PC-9 (cell line): ENCODE results near the gene USP3. TPM values are rescaled to one million over a fixed set of nuclear protein-coding genes. Genes with fewer than 3 reads are reported as not detected.

Experiments used
- BruUV-seq: library from RNA; stranded (reverse); fragments of 400-500 nt; replicated peaks from 2 replicates; lab custom pipeline; 2021; lab: Mats Ljungman, UMichigan
- CTCF ChIA-PET: fragments of 300-600 bp; sonication (Branson Sonifier 250); formaldehyde crosslinking; loops from one replicate; lab custom pipeline; 2022; ENCODE audit warnings: antibody characterized with exemption; lab: Charles Lee
- POLR2A ChIA-PET: fragments of 300-600 bp; sonication (Branson Sonifier 250); formaldehyde crosslinking; loops from one replicate; lab custom pipeline; 2022; ENCODE audit warnings: antibody characterized with exemption; ENCODE audit not compliant: unreplicated experiment; lab: Charles Lee
- DNase-seq, 2 experiments: peaks; one replicate each; pipeline versions ENCODE4 v3.0.0 to v3.0.0-alpha.2; 2015 to 2022; ENCODE audit warnings: mixed read lengths in 1 of 2
- H2AFZ ChIP-seq: fragments of 200-600 bp; sonication (generic); 2 replicates; pipeline ENCODE4 v1.8.1; 2017; ENCODE audit warnings: antibody characterized with exemption
- H3F3A ChIP-seq: fragments of 200-600 bp; sonication (generic); 2 replicates; pipeline ENCODE4 v1.8.1; 2017; ENCODE audit warnings: antibody characterized with exemption, mild to moderate bottlenecking, low read depth; ENCODE audit not compliant: insufficient read depth
- H3K27ac ChIP-seq: fragments of 200-600 bp; sonication (generic); 2 replicates; pipeline ENCODE4 v1.6.1; 2016; ENCODE audit warnings: mixed run types
- H3K27me3 ChIP-seq: fragments of 200-600 bp; sonication (generic); 2 replicates; pipeline ENCODE4 v1.6.1; 2016; ENCODE audit warnings: low read depth, mixed run types; ENCODE audit not compliant: insufficient read depth
- H3K36me3 ChIP-seq: fragments of 200-600 bp; sonication (generic); 2 replicates; pipeline ENCODE4 v1.6.1; 2016; ENCODE audit warnings: low read depth, mixed run types
- H3K4me1 ChIP-seq: fragments of 200-600 bp; sonication (generic); replicated peaks from 2 replicates; pipeline ENCODE4 v1.6.1; 2016; ENCODE audit warnings: mixed run types; ENCODE audit not compliant: insufficient read depth
- H3K4me2 ChIP-seq: fragments of 200-600 bp; sonication (generic); 2 replicates; pipeline ENCODE4 v1.6.1; 2017; ENCODE audit warnings: mixed run types
- H3K4me3 ChIP-seq: fragments of 200-600 bp; sonication (generic); 2 replicates; pipeline ENCODE4 v1.6.1; 2016; ENCODE audit warnings: mixed run types
- H3K79me2 ChIP-seq: fragments of 200-600 bp; sonication (generic); 2 replicates; pipeline ENCODE4 v1.6.1; 2017; ENCODE audit warnings: low read depth, mixed run types
- H3K9me2 ChIP-seq: fragments of 200-600 bp; sonication (generic); 2 replicates; pipeline ENCODE4 v1.8.1; 2017; ENCODE audit warnings: mild to moderate bottlenecking; ENCODE audit not compliant: insufficient read depth
- H3K9me3 ChIP-seq: fragments of 200-600 bp; sonication (generic); 2 replicates; pipeline ENCODE4 v1.8.1; 2016; ENCODE audit warnings: low read depth; ENCODE audit not compliant: insufficient read depth
- H4K20me1 ChIP-seq: fragments of 200-600 bp; sonication (generic); 2 replicates; pipeline ENCODE4 v1.8.1; 2017; ENCODE audit not compliant: insufficient read depth
- EZH2 ChIP-seq: fragments of 200-600 bp; sonication (generic); IDR thresholded peaks from 2 replicates; pipeline ENCODE4 v1.8.0; 2017; ENCODE audit warnings: antibody characterized with exemption, low read depth
- intact Hi-C: fragments of 100-400 bp; cut with micrococcal nuclease; formaldehyde crosslinking; loops from one replicate; pipeline ENCODE4 v1.10.0; 2022; ENCODE audit not compliant: unreplicated experiment
- total RNA-seq: library from RNA; stranded (reverse); gene quantifications from 2 replicates; pipeline ENCODE4 v1.2.3, GENCODE V29; 2021
- TF ChIP-seq, protein P1 (sequence below): fragments of 200-600 bp; sonication (generic); conservative IDR thresholded peaks from 2 replicates; pipeline ENCODE4 v1.6.1; 2017; ENCODE audit warnings: mixed run types, antibody characterized with exemption, mild to moderate bottlenecking, moderate library complexity

Gene USP3
- total RNA-seq, 1 experiment from 2014 or later, result 57.5 TPM

DNA sequence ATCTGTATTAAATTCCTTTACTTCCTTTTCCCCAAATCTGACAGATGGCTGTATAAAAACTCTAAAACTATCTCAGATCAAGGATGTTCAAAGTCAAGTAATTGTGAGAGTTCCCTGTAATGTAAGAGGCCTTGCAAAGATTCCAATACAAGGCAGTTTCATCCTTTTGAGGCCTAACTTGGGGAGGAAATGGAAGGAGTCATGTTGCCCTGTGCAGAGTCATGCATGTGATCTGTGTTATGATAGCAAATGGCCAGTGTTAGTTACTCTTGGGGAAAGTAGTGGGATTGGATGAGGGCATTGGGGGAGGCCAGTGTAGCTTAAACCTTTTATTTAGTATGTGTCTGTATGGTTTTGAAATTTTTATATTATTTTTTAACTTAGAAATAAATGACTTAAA is 69.1 kb downstream of the USP3 start:
- DNase-seq, result no peak
- Histone ChIP-seq H3K79me2 (no peaks in the 10 kb centered on the region), H3K9me2 (no peaks in the 10 kb centered on the region), H3K27me3 (no peaks in the 10 kb centered on the region), H3K9me3 (no peaks in the 10 kb centered on the region), H2AFZ (no peak overlapping the region), H3K4me1 (no peaks in the 10 kb centered on the region), H4K20me1 (no peaks in the 10 kb centered on the region), H3K27ac (no peak overlapping the region), H3K4me3 (no peak overlapping the region), H3K36me3 (no peaks in the 10 kb centered on the region), H3K4me2 (no peak overlapping the region), H3F3A (no peaks in the 10 kb centered on the region)
- TF ChIP-seq, protein P1, sequence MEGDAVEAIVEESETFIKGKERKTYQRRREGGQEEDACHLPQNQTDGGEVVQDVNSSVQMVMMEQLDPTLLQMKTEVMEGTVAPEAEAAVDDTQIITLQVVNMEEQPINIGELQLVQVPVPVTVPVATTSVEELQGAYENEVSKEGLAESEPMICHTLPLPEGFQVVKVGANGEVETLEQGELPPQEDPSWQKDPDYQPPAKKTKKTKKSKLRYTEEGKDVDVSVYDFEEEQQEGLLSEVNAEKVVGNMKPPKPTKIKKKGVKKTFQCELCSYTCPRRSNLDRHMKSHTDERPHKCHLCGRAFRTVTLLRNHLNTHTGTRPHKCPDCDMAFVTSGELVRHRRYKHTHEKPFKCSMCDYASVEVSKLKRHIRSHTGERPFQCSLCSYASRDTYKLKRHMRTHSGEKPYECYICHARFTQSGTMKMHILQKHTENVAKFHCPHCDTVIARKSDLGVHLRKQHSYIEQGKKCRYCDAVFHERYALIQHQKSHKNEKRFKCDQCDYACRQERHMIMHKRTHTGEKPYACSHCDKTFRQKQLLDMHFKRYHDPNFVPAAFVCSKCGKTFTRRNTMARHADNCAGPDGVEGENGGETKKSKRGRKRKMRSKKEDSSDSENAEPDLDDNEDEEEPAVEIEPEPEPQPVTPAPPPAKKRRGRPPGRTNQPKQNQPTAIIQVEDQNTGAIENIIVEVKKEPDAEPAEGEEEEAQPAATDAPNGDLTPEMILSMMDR, result no peak
- no peak for TF ChIP-seq EZH2
- BruUV-seq, result no TSS peak
- CTCF ChIA-PET, result no interaction called here
- POLR2A ChIA-PET, result no interaction called here
- intact Hi-C loops, result no loop called here

DNA sequence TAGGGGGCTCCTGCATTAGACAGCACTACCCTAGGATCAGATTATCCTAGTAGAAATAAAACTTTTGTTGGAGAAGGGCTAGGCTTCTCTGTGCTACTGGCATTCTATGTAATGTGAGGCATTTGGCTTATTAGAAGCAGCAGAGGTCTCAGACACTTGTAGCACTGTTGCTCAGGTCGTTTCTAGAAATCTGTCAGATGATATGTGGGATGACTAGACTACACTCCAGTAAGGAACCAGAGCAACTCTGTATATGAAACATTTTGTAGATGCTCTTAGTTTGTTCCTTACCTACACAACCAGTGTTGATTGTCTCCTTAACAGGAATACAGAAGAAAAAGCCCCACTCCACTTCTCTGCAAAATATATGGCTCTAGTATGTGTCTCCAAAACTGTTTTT is 70.9 kb downstream of the USP3 start:
- no peak overlapping the region for H3K4me3 ChIP-seq
- no peaks in the 10 kb centered on the region for H3K9me3 ChIP-seq
- no peaks in the 10 kb centered on the region for H4K20me1 ChIP-seq
- H3K27me3 ChIP-seq, result no peaks in the 10 kb centered on the region
- BruUV-seq, result no TSS peak
- H3K9me2 ChIP-seq, result no peaks in the 10 kb centered on the region
- no peaks in the 10 kb centered on the region for H3K79me2 ChIP-seq
- no peaks in the 10 kb centered on the region for H3K36me3 ChIP-seq
- H3K4me2 ChIP-seq, result no peak overlapping the region
- H3K27ac ChIP-seq, result no peak overlapping the region
- 0 out of 2 replicates have a peak, but pooled peaks cover 3% of the 10 kb centered on the region for H3F3A ChIP-seq
- TF ChIP-seq, protein P1, result no peak
- TF ChIP-seq EZH2, result no peak
- ChIA-PET POLR2A (interaction anchor here (0.7 kb wide), 1 partner anchor 171 kb away, joined by 7 read pairs; no protein-coding TSS in a partner anchor), CTCF (interaction anchor here (0.7 kb wide), 1 partner anchor 57 kb away, joined by 7 read pairs; no protein-coding TSS in a partner anchor)
- DNase-seq, result no peak
- no peak overlapping the region for H2AFZ ChIP-seq
- H3K4me1 ChIP-seq, result no peaks in the 10 kb centered on the region
- intact Hi-C loops, result no loop called here

DNA sequence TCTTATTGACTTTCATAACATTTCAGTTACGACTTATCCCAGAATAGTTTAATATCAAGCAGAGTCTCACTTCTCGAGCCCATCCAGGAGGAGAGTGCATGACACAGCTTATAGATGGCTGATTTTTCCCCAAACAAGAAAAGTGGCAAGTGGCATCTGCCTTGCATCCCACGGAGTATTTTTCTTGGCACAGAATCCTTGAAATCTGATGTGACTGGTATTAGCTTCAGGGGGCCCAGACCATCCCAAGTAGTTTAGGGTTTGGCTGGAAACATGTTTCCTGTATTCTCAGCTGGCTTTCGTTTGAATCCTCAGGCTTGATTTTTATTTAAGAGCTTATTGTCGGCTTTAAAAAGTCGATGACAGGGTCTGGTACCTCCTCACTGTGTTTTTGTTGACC is 72.0 kb downstream of the USP3 start:
- POLR2A ChIA-PET, result no interaction called here
- no peaks in the 10 kb centered on the region for H3K36me3 ChIP-seq

More for the DNA sequence above, 72.0 kb downstream of the USP3 start:
- CTCF ChIA-PET, result no interaction called here
- Histone ChIP-seq H3K27me3 (no peaks in the 10 kb centered on the region), H3K4me2 (no peak overlapping the region), H4K20me1 (no peaks in the 10 kb centered on the region), H3K4me3 (no peak overlapping the region), H3K27ac (no peak overlapping the region), H3F3A (0 out of 2 replicates have a peak, but pooled peaks cover 3% of the 10 kb centered on the region), H2AFZ (no peak overlapping the region), H3K9me3 (no peaks in the 10 kb centered on the region), H3K79me2 (no peaks in the 10 kb centered on the region), H3K9me2 (no peaks in the 10 kb centered on the region), H3K4me1 (no peaks in the 10 kb centered on the region)
- no peak for TF ChIP-seq EZH2
- TF ChIP-seq, protein P1, result no peak
- BruUV-seq, result no TSS peak
- DNase-seq, result no peak
- intact Hi-C loops, result no loop called here
